Hepatocyte (in vitro differentiated cells): Measurements from ENCODE around the gene FHL3. TPM values are rescaled to one million over a fixed set of nuclear protein-coding genes. Genes with fewer than 3 reads are reported as not detected.

Experiments
- DNase-seq: peaks from one replicate; pipeline ENCODE4 v3.0.0-alpha.2; 2016; ENCODE audit warnings: low spot score
- H2AFZ ChIP-seq: fragments of 200-600 bp; sonication (generic); 2 replicates; pipeline ENCODE4 v1.6.0; 2016; ENCODE audit warnings: antibody characterized with exemption, mild to moderate bottlenecking
- H3K27ac ChIP-seq: fragments of 200-600 bp; sonication (generic); 2 replicates; pipeline ENCODE4 v1.5.1; 2016; ENCODE audit warnings: mild to moderate bottlenecking
- H3K27me3 ChIP-seq: fragments of 200-600 bp; sonication (generic); 2 replicates; pipeline ENCODE4 v1.6.1; 2016
- H3K36me3 ChIP-seq: fragments of 200-600 bp; sonication (generic); replicated peaks from 2 replicates; pipeline ENCODE4 v1.5.1; 2016; ENCODE audit warnings: low read depth; ENCODE audit not compliant: insufficient read depth
- H3K4me1 ChIP-seq: fragments of 200-600 bp; sonication (generic); 2 replicates; pipeline ENCODE4 v1.5.1; 2016; ENCODE audit warnings: mild to moderate bottlenecking, moderate library complexity; ENCODE audit not compliant: insufficient read depth
- H3K4me2 ChIP-seq: fragments of 200-600 bp; sonication (generic); 2 replicates; pipeline ENCODE4 v1.6.0; 2016
- H3K4me3 ChIP-seq: fragments of 200-600 bp; sonication (generic); 2 replicates; pipeline ENCODE4 v1.5.1; 2016; ENCODE audit warnings: mild to moderate bottlenecking
- H3K79me2 ChIP-seq: fragments of 200-600 bp; sonication (generic); 2 replicates; pipeline ENCODE4 v1.6.0; 2017; ENCODE audit warnings: mild to moderate bottlenecking
- H3K9me2 ChIP-seq: fragments of 200-600 bp; sonication (generic); replicated peaks from 2 replicates; pipeline ENCODE4 v1.6.0; 2017; ENCODE audit warnings: mild to moderate bottlenecking; ENCODE audit not compliant: insufficient read depth
- H3K9me3 ChIP-seq: fragments of 200-600 bp; sonication (generic); 2 replicates; pipeline ENCODE4 v1.5.1; 2016; ENCODE audit warnings: low read depth, mild to moderate bottlenecking
- H4K20me1 ChIP-seq: fragments of 200-600 bp; sonication (generic); 2 replicates; pipeline ENCODE4 v1.6.0; 2016; ENCODE audit warnings: mild to moderate bottlenecking; ENCODE audit not compliant: insufficient read depth, poor library complexity, severe bottlenecking
- EZH2 ChIP-seq: fragments of 200-600 bp; sonication (generic); IDR thresholded peaks from 2 replicates; pipeline ENCODE4 v1.6.1; 2016; ENCODE audit warnings: antibody characterized with exemption, mild to moderate bottlenecking, borderline replicate concordance
- EZH2phosphoT487 ChIP-seq: fragments of 200-600 bp; sonication (generic); IDR thresholded peaks from one replicate; pipeline ENCODE4 v1.6.1; 2018; ENCODE audit warnings: antibody characterized with exemption, mild to moderate bottlenecking, low read depth, moderate library complexity; ENCODE audit not compliant: unreplicated experiment, severe bottlenecking
- WGBS: methylation state at CpG from one replicate; pipeline ENCODE4 v1.1.6; 2016; ENCODE audit warnings: low lambda C conversion rate; ENCODE audit errors: missing lambda C conversion rate; 5-methylcytosine and 5-hydroxymethylcytosine counted together
- polyA plus RNA-seq: library from polyadenylated mRNA; unstranded; fragments of >200 nt; fragmentation: Nextera tagmentation; extraction: Ambion mirVana; gene quantifications from 2 replicates; pipeline ENCODE4 v1.2.1, GENCODE V29; 2016
- total RNA-seq: library from RNA; depleted of rRNA; stranded (reverse); fragments of >200 nt; gene quantifications from 2 replicates; pipeline ENCODE4 v1.2.3, GENCODE V29; 2014
- TF ChIP-seq, protein P1 (sequence below): fragments of 200-600 bp; sonication (generic); IDR thresholded peaks from 2 replicates; pipeline ENCODE4 v1.5.1; 2016; ENCODE audit warnings: antibody characterized with exemption, mild to moderate bottlenecking; ENCODE audit not compliant: poor library complexity

Gene FHL3
- total and polyA plus RNA-seq, 2 experiments from 2014 or later: 27.2 to 28.6 TPM

DNA sequence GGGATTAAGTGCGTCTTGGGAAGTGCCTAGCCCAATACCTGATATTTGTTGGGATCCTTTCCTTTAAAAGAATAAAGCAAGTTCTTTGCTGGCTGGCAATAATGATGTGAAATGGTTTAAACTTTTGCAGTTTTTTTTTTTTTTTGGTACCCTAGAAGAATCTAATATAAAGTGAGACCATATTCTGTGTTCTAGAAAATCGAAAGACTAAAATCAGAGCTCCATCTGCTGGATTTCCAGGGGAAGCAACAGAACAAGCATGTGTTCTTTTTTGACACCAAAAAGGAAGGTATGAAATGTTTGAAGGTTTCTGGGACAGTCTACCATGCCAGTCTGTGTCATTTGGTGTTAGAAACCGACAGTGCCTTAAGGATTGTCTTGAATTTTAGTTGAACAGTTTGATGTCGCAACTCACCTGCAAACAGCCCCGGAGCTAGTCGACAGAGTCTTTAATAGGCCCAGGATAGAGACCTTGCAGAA is 13.6 kb upstream of the FHL3 start:
- Histone ChIP-seq H3K27me3 (no peaks in the 10 kb centered on the region), H3K4me3 (no peak overlapping the region), H2AFZ (no peak overlapping the region), H3K27ac (no peak overlapping the region), H3K4me1 (peaks cover 3% of the 10 kb centered on the region), H3K9me2 (no peaks in the 10 kb centered on the region), H3K4me2 (no peak overlapping the region), H3K79me2 (peaks cover 42% of the 10 kb centered on the region), H3K36me3 (peaks cover 3% of the 10 kb centered on the region), H4K20me1 (peaks cover 5% of the 10 kb centered on the region), H3K9me3 (no peaks in the 10 kb centered on the region)
- DNase-seq: peak; percentile 39
- TF ChIP-seq, protein P1, sequence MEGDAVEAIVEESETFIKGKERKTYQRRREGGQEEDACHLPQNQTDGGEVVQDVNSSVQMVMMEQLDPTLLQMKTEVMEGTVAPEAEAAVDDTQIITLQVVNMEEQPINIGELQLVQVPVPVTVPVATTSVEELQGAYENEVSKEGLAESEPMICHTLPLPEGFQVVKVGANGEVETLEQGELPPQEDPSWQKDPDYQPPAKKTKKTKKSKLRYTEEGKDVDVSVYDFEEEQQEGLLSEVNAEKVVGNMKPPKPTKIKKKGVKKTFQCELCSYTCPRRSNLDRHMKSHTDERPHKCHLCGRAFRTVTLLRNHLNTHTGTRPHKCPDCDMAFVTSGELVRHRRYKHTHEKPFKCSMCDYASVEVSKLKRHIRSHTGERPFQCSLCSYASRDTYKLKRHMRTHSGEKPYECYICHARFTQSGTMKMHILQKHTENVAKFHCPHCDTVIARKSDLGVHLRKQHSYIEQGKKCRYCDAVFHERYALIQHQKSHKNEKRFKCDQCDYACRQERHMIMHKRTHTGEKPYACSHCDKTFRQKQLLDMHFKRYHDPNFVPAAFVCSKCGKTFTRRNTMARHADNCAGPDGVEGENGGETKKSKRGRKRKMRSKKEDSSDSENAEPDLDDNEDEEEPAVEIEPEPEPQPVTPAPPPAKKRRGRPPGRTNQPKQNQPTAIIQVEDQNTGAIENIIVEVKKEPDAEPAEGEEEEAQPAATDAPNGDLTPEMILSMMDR: peak; percentile 67
- no peak for TF ChIP-seq EZH2phosphoT487
- WGBS: 81% methylated on average over 6 of the region's 6 CpGs

DNA sequence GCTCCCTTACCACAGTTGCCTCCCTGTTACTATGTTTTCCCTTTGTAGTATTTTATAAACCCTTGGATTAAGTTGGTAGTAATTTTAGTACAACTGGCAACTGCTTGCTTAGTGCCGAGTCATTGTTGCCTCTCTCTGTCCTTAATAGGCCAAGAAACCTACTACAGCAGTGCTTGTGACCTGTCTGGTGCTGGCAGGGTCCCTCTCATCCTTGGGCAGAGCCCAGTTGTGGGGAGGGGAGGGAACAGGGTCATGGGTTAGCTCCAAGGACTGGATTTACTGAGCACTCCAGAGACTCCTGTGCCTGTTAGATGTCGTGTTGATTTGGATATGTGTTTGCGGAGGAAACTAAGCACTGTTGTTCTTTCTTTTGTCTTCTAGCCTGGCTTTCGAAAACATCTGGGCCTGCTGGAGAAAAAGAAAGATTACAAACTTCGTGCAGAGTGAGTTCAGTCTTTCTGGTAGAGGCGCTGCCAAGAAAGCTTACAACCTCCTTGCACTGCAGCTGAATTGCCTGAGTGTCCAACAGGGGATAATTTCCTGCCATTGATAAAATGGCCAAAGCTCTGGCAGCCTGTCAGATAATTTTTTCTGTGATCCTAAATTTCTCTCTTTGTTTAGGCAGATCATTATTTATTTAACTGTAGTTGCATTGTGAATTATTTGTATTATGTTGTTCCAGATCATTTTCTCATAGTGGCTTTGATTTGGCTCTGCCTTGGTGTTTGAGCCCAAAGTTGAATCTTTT is 10.8 kb upstream of the FHL3 start:
- Histone ChIP-seq H2AFZ (no peak overlapping the region), H3K4me2 (no peak overlapping the region), H3K79me2 (peaks cover 51% of the 10 kb centered on the region), H3K4me3 (no peak overlapping the region), H3K36me3 (peaks cover 3% of the 10 kb centered on the region), H3K4me1 (peaks cover 11% of the 10 kb centered on the region), H3K27ac (no peak overlapping the region), H3K9me3 (no peaks in the 10 kb centered on the region), H4K20me1 (peaks cover 5% of the 10 kb centered on the region), H3K27me3 (no peaks in the 10 kb centered on the region), H3K9me2 (no peaks in the 10 kb centered on the region)
- no peak for DNase-seq
- TF ChIP-seq, protein P1: no peak
- no peak for TF ChIP-seq EZH2phosphoT487
- TF ChIP-seq EZH2: no peak
- 87% methylated on average over 6 of the region's 6 CpGs for WGBS

DNA sequence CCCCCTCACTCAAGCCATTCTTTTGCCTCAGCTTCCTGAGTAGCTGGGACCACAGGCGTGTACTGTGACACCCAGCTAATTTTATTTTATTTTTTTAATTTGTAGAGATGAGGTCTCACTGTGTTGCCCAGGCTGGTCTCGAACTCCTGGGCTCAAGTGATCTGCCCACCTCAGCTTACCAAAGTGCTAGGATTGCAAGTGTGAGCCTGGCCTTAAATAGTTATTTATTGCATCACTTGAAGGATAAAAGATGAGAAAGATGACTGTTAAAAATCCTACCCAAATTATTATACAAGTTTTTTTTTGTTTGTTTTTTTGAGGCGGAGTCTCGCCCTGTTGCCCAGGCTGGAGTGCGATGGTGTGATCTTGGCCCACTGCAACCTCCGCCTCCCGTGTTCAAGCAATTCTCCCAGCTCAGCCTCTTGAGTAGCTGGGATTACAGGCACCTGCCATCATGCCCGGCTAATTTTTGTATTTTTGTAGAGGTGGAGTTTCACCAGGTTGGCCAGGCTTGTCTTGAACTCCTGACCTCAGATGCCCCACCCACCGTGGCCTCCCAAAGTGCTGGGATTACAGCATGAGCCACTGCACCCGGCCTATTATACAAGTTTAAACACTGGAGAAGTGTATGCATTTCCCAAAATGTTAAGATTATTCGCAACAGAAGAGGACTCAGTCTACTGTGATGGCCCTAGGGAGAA is 9.6 kb upstream of the FHL3 start:
- WGBS: 96% methylated on average over 11 of the region's 11 CpGs
- no peak overlapping the region for H3K27ac ChIP-seq
- no peaks in the 10 kb centered on the region for H3K9me3 ChIP-seq
- H2AFZ ChIP-seq: no peak overlapping the region
- no peaks in the 10 kb centered on the region for H3K27me3 ChIP-seq
- peaks cover 5% of the 10 kb centered on the region for H4K20me1 ChIP-seq
- no peak overlapping the region for H3K4me3 ChIP-seq
- H3K36me3 ChIP-seq: no peaks in the 10 kb centered on the region
- H3K9me2 ChIP-seq: no peaks in the 10 kb centered on the region
- H3K4me2 ChIP-seq: peak overlapping the region; percentile 78
- TF ChIP-seq, protein P1: no peak
- TF ChIP-seq EZH2: no peak
- TF ChIP-seq EZH2phosphoT487: no peak
- peaks cover 51% of the 10 kb centered on the region for H3K79me2 ChIP-seq
- peaks cover 11% of the 10 kb centered on the region for H3K4me1 ChIP-seq
- DNase-seq: no peak
